ENCODE results near the gene STKLD1.
"Not testable (repeated sequence)": the region's sequence is repeated elsewhere in the genome, so short reads cannot be mapped to it uniquely, and the experiment has no call there.

Gene STKLD1

GRCh38 chr9:133375724-133376654, at the start of gene STKLD1, which contains the start of gene SURF4:
Gene STKLD1, plus strand, starts transcription at chr9:133376366. Its CDS starts 108 bp downstream, at chr9:133376474.
Gene SURF4, minus strand, starts transcription at chr9:133376060. Its CDS starts 91 bp downstream, at chr9:133375969.
- DNase-seq: peak; percentile 99

GRCh38 chr9:133327021-133327420, 49.1 kb upstream of the STKLD1 start:
- DNase-seq: not testable (repeated sequence)

DNA sequence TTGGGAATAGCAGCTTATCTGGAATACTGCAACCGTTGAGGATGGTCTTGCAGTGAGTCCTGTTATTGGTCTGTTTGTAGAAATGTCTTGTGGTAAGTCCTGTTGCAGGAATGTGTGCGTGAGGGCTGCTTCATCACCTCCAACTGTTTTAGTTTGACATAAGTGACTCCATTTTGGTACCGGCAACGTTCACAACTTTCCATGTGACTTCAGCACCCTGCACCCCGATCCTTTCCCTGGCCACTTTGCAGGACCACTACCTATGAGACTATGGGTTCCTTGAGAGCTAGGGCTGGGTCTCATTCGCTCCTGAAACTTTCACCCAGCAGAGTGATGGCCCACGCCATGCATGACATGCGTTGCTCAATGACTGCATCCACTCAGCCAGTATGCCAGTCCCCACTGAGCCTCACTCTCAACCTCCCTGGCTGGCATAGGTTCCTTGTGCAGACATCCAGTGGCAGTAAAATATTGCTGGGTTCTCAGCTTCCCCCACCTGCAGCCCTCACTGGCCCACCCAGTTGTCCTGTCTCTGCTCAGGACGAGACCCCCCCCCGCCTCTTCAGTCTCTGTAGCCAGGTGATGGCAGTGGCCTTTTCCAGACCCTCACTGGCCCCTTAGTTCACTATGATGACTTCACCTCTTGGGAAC, 48.2 kb upstream of the STKLD1 start:
- DNase-seq: no peak

DNA sequence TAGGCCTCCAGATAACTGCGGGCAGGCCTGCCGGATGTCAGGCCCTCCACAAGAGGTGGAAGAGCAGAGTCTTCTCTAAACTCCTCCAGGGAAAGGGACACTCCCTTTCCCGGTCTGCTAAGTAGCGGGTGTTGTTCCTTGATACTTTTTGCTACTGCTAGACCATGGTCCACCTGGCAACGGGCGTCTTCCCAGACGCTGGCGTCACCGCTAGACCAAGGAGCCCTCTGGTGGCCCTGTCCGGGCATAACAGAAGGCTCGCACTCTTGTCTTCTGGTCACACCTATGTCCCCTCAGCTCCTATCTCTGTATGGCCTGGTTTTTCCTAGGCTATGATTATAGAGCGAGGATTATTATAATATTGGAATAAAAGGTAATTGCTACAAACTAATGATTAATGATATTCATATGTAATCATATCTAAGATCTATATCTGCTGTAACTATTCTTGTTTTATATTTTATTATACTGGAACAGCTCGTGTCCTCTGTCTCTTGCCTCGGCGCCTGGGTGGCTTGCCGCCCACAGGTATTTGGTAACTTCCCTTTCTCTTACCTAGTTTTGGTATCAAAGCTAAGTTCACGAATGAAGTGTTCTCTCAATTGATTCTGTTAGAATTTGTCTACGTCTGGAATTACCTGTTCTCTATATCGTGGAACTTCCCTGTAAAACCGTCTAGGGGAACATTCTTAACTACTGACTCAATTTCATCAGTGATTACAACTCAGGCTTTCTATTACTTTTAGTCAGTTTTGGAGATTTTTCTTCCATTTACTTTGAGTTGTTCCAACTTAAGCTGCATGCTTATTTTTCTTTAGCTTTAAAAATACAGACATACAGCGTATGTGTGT, 46.6 kb upstream of the STKLD1 start:
- peak; percentile 43 for DNase-seq

GRCh38 chr9:133331221-133331620, 44.9 kb upstream of the STKLD1 start:
- DNase-seq: no peak

GRCh38 chr9:133331641-133332380, 44.4 kb upstream of the STKLD1 start:
- no peak for DNase-seq

- DNase-seq: no peak
These were observed 43.8 kb upstream of the STKLD1 start for GRCh38 chr9:133332381-133332730.

GRCh38 chr9:133333011-133333410, 43.2 kb upstream of the STKLD1 start:
- DNase-seq: no peak

DNA sequence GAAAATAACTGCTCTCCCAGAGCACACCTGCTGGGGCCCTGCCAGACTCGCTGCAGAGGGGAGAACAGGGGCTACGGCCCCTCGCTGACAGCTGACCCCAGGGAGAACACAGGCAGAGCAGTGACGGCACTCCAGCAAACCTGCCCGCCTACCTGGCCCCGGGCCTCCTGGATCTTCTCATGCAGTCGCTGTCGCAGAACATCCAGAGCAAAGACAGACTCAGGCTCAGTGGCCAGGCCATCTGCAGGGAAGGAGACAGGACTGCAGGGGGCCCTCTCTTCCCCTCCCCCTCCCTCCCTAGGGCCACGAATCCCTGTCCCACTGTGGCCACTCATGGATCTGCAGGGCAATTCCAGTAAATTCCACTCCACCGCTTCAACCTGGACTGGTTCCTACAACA, 42.6 kb upstream of the STKLD1 start:
- no peak for DNase-seq

DNA sequence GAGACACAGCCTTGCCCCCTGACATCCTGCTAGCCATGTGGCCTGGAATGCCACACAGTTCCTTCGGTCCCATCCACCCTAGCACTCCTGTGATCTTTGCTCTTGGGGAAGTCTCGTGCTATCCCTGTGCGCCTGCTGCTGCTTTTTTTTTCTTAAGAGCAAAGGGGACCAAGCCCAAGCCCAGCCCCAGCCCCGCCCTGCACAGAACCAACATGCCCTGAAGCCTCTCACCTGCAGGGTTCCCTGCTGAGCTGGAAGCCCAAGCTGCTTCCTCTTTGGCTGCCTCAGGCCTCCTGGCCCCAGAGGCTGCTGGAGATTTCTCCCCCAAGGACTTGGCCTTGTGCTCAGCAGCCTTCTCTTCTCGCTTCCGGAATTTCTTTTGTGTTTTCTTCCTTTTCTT, 42.0 kb upstream of the STKLD1 start:
- peak; percentile 55 for DNase-seq

- DNase-seq: not testable (repeated sequence)
These were observed 41.3 kb upstream of the STKLD1 start for GRCh38 chr9:133334888-133335287.

DNA sequence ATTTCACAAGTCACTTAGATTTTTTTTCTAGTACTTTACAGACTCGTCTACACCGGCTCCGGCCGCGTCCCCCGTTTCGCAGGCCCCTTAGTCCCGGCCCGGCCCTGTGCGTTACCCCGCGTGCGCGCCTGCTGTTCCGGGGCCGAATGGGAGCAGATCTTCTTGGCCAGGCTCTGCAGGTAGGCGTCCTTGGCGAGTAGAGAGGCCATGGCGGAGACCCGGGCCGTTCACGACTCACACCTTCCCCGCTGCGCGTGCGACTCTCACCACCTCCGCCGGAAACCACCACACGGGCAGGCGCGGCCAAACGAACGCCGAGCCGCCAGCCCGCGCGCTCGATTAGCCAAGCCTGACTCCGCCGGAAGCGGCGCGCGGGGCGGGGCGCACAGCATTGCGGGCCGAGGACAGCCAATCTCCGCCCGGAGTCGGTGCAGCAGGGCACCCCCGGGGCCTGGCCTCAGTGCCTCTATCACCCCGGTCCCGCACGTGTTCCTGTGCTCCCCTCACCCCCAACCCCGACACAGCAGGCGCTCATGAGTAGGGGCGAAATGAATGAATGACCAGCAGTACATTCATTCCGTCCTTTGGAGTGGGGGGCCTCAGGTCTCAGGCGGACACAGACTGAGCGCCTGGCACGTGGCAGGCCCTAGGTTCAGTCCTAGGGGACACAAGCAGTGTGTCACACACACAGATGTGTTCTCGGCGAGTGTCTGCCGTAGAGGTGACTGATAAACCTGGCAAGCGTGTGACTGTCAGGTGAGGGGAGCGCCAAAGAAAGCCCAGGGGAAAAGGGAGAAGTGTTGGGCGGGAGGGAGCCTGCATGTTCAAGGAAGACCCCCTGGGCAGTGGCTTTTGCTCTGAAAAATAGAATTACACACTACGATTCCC, 40.0 kb upstream of the STKLD1 start, which contains the start of gene SURF6:
Gene SURF6, minus strand, starts transcription at position 265 of the 888 bp plus-strand sequence. Its CDS starts 56 bp downstream, at position 209.
- peak; percentile 98 for DNase-seq

GRCh38 chr9:133339641-133340040, 36.5 kb upstream of the STKLD1 start:
- DNase-seq: no peak

GRCh38 chr9:133340256-133340655, 35.9 kb upstream of the STKLD1 start:
- no peak for DNase-seq

DNA sequence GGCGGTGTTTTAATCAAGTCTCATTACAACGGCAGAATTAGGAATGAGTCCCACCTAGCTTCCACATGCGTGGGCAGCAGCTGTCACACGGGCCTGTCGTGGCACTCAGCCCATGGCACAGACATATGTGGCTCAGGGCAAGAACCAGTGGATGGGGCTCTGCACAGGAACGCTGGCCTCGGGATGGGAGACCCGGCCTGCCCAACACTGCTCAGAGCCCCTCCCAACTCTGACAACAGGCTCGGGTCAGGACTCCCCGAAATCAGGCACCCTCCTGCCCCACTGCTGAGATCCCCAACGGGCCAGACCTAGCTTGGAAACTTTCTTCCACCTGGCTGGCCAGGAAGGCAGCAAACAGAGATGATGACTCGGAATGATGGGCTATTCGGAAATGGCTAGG, 35.2 kb upstream of the STKLD1 start:
- DNase-seq: no peak

GRCh38 chr9:133341369-133342068, 34.6 kb upstream of the STKLD1 start:
- DNase-seq: no peak

- DNase-seq: no peak
These were observed 34.1 kb upstream of the STKLD1 start for GRCh38 chr9:133342069-133342406.

- no peak for DNase-seq
These were observed 33.6 kb upstream of the STKLD1 start for GRCh38 chr9:133342570-133342969.

DNA sequence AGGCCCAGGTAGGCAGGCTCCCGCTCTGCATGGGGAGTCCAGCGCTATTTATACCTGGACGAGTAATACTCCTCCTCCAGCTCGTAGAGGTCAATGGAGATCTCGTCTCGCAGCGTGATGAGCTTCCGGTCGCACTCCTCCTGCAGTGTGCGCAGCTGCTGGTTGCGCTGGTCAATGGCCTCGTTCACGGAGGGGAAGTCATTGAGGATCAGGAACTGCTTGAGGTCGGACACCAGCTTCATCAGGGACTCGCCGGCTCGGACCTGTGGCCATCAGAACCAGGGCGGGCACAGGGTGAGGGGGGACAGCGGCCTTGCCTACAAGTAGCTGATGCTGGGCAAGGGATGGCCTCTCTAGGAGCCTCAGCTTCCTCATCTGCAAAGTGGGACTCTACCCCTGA, 32.1 kb upstream of the STKLD1 start:
- DNase-seq: no peak

- DNase-seq: no peak
These were observed 31.2 kb upstream of the STKLD1 start for GRCh38 chr9:133344979-133345378.

- DNase-seq: no peak
These were observed 30.6 kb upstream of the STKLD1 start for GRCh38 chr9:133345596-133345995.

Data from NCI-H69 (cell line).